Panc1 (cell line): Measurements from ENCODE around the gene GEN1. TPM values are rescaled to one million over a fixed set of nuclear protein-coding genes. Genes with fewer than 3 reads are reported as not detected.

ENCODE experiments used
- ATAC-seq: fragments of 200-7000 bp; cut with Tn5 transposase; 2 replicates; pipeline ENCODE4 v1.9.1; 2020; ENCODE audit warnings: mild to moderate bottlenecking, moderate library complexity
- BruUV-seq: library from RNA; stranded (reverse); fragments of 400-500 nt; replicated peaks from 2 replicates; lab custom pipeline; 2021; lab: Mats Ljungman, UMichigan
- CTCF ChIA-PET: fragments of 300-600 bp; sonication (Branson Sonifier 250); formaldehyde crosslinking; loops from one replicate; lab custom pipeline; 2022; ENCODE audit warnings: antibody characterized with exemption; lab: Charles Lee
- POLR2A ChIA-PET: fragments of 300-600 bp; sonication (Branson Sonifier 250); formaldehyde crosslinking; loops from one replicate; lab custom pipeline; 2022; ENCODE audit warnings: antibody characterized with exemption; lab: Charles Lee
- DNase-seq: peaks from one replicate; pipeline ENCODE4 v3.0.0-alpha.2; 2010; ENCODE audit warnings: low read depth, low spot score
- H3K27ac ChIP-seq: 2 replicates; pipeline ENCODE4 v1.5.1; 2011; ENCODE audit warnings: mild to moderate bottlenecking, low read length, inconsistent platforms
- H3K27me3 ChIP-seq: fragments of 200-500 bp; sonication (Bioruptor generic); 2 replicates; pipeline ENCODE4 v1.6.0; 2014; ENCODE audit warnings: low read length, inconsistent platforms; ENCODE audit not compliant: control insufficient read depth, insufficient read depth
- H3K36me3 ChIP-seq: fragments of 200-500 bp; sonication (Bioruptor generic); 2 replicates; pipeline ENCODE4 v1.5.1; 2014; ENCODE audit warnings: inconsistent platforms, mild to moderate bottlenecking, low read length, moderate library complexity; ENCODE audit not compliant: control insufficient read depth, insufficient read depth
- H3K4me1 ChIP-seq: 2 replicates; pipeline ENCODE4 v1.5.1; 2011; ENCODE audit warnings: inconsistent platforms, mild to moderate bottlenecking, low read length, moderate library complexity; ENCODE audit not compliant: control insufficient read depth, insufficient read depth
- H3K4me3 ChIP-seq, 2 experiments: 2 replicates each; pipeline ENCODE4 v1.5.1; 2011 to 2012; ENCODE audit warnings: low read depth in 2 of 2, low read length in 2 of 2, mild to moderate bottlenecking in 2 of 2, inconsistent platforms in 1 of 2, moderate library complexity in 1 of 2
- H3K9me3 ChIP-seq: fragments of 200-500 bp; sonication (Bioruptor generic); 2 replicates; pipeline ENCODE4 v1.5.1; 2014; ENCODE audit warnings: low read depth, mild to moderate bottlenecking, inconsistent platforms, low read length, moderate library complexity; ENCODE audit not compliant: control insufficient read depth, insufficient read depth
- POLR2AphosphoS5 ChIP-seq: IDR thresholded peaks from 2 replicates; pipeline ENCODE4 v1.6.1; 2012; ENCODE audit warnings: mild to moderate bottlenecking, low read depth, low read length, moderate library complexity
- REST ChIP-seq, 2 experiments: IDR thresholded peaks; 2 replicates each; pipeline ENCODE4 v1.6.1; 2011 to 2012; ENCODE audit warnings: low read depth in 2 of 2, control low read depth in 1 of 2, low read length in 1 of 2, mild to moderate bottlenecking in 1 of 2, moderate library complexity in 1 of 2; ENCODE audit not compliant: insufficient read depth in 1 of 2
- SIN3A ChIP-seq: IDR thresholded peaks from 2 replicates; pipeline ENCODE4 v1.6.1; 2012; ENCODE audit warnings: low read depth, mild to moderate bottlenecking, low read length, moderate library complexity, borderline replicate concordance; ENCODE audit not compliant: insufficient read depth
- TCF7L2 ChIP-seq: IDR thresholded peaks from 2 replicates; pipeline ENCODE4 v1.6.1; 2011; ENCODE audit warnings: mild to moderate bottlenecking, low read depth, low read length, inconsistent platforms
- in situ Hi-C: cut with HindIII; loops from 2 replicates; pipeline ENCODE4 v1.10.0; 2016; ENCODE audit warnings: low sequenced_read_pairs, low pct_unique_long_range_greater_than_20kb
- intact Hi-C: fragments of 100-400 bp; cut with micrococcal nuclease; formaldehyde crosslinking; loops from one replicate; pipeline ENCODE4 v1.10.0; 2022; ENCODE audit not compliant: unreplicated experiment
- total RNA-seq: library from RNA; stranded (reverse); gene quantifications from one replicate; pipeline ENCODE4 v1.2.1, GENCODE V29; 2021; ENCODE audit not compliant: unreplicated experiment
- TF ChIP-seq, protein P1 (sequence below): fragments of 450-650 bp; IDR thresholded peaks from 2 replicates; pipeline ENCODE4 v1.5.1; 2017; ENCODE audit warnings: mild to moderate bottlenecking

The GEN1 gene
- total RNA-seq, 1 experiment from 2014 or later: 24.0 TPM

DNA sequence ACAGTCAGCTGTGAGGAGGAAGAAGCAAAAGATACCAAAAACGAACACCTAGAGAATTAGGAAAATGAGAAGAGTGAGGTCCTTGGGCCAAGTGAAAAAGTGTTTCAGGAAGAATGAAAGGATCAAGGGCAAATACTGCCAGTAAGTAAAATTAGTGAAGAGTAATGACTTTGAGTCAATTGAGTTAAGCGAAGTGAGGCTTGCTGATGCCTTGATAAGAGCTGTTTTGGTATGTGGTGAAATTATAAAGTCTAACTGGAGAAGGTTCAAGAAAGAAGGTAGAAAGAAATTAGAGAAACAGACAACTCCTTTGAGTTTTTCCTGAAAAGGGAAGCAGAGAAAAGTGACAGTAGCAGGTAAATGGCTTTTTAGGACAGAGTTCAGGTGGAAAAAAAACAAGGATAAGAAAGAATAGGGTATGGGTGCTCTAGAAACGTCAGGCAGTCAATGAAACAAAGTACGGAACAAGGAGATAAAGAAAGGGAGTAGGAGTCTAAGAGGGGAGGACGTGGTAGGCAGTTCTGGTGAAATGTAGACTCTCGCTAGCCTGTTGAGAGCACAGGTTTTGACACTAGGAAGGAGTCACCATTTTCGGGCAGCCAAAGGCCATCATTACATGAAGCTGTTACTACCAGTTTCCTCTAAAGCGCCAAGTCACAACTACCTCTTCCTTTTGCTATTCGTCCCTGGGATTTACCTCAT is 43.2 kb upstream of the GEN1 start:
- Histone ChIP-seq H3K27me3 (no peaks in the 10 kb centered on the region), H3K36me3 (peaks cover 48% of the 10 kb centered on the region), H3K4me3 (no peak overlapping the region), H3K27ac (no peak overlapping the region), H3K9me3 (no peaks in the 10 kb centered on the region), H3K4me1 (no peaks in the 10 kb centered on the region)
- ATAC-seq (no peak), DNase-seq (no peak)
- TF ChIP-seq POLR2AphosphoS5 (no peak), REST (IDR thresholded peaks at IDR 0.05; ENCODE audit: insufficient read depth in 1 of 2, low read depth in 2 of 2, low read length in 1 of 2) (no peak), SIN3A (no peak), TCF7L2 (no peak)
- TF ChIP-seq, protein P1, sequence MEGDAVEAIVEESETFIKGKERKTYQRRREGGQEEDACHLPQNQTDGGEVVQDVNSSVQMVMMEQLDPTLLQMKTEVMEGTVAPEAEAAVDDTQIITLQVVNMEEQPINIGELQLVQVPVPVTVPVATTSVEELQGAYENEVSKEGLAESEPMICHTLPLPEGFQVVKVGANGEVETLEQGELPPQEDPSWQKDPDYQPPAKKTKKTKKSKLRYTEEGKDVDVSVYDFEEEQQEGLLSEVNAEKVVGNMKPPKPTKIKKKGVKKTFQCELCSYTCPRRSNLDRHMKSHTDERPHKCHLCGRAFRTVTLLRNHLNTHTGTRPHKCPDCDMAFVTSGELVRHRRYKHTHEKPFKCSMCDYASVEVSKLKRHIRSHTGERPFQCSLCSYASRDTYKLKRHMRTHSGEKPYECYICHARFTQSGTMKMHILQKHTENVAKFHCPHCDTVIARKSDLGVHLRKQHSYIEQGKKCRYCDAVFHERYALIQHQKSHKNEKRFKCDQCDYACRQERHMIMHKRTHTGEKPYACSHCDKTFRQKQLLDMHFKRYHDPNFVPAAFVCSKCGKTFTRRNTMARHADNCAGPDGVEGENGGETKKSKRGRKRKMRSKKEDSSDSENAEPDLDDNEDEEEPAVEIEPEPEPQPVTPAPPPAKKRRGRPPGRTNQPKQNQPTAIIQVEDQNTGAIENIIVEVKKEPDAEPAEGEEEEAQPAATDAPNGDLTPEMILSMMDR: no peak
- POLR2A ChIA-PET: no interaction called here
- CTCF ChIA-PET: no interaction called here
- intact Hi-C loops: no loop called here
- BruUV-seq: no TSS peak
- in situ Hi-C loops: no loop called here

- BruUV-seq: no TSS peak
- CTCF ChIA-PET: no interaction called here
- in situ Hi-C loops: no loop called here
- DNase-seq (no peak), ATAC-seq (no peak)
- H3K9me3 ChIP-seq: no peaks in the 10 kb centered on the region
- H3K36me3 ChIP-seq: peaks cover 51% of the 10 kb centered on the region
- TF ChIP-seq SIN3A: no peak
- TF ChIP-seq, protein P1: no peak
- intact Hi-C loops: no loop called here
- POLR2A ChIA-PET: no interaction called here
- H3K4me3 ChIP-seq: no peak overlapping the region
- H3K27ac ChIP-seq: no peak overlapping the region
- H3K4me1 ChIP-seq: no peaks in the 10 kb centered on the region
- no peaks in the 10 kb centered on the region for H3K27me3 ChIP-seq
Measured at GRCh38 chr2:17713291-17713690, 40.6 kb upstream of the GEN1 start.
